B cell (primary cell): ENCODE measurements around the gene PDLIM4. TPM values are rescaled to one million over a fixed set of nuclear protein-coding genes. Genes with fewer than 3 reads are reported as not detected.

Experiments used
- ATAC-seq: fragments of 200-7000 bp; cut with Tn5 transposase; one replicate; pipeline ENCODE4 v1.10.0; 2021; ENCODE audit warnings: low read depth, mild to moderate bottlenecking, moderate number of reproducible peaks, moderate library complexity
- CTCF ChIA-PET: fragments of 350-600 bp; sonication (Branson Sonifier 250); formaldehyde crosslinking; loops from one replicate; lab custom pipeline; 2021; ENCODE audit warnings: antibody characterized with exemption, inconsistent platforms; lab: Charles Lee
- POLR2A ChIA-PET: fragments of 350-600 bp; sonication (Branson Sonifier 250); formaldehyde crosslinking; loops from one replicate; lab custom pipeline; 2021; ENCODE audit warnings: antibody characterized with exemption; lab: Charles Lee
- DNase-seq: peaks from one replicate; pipeline ENCODE4 v3.0.0; 2013
- H2AFZ ChIP-seq: 2 replicates; pipeline ENCODE4 v1.6.1; 2012; ENCODE audit warnings: mild to moderate bottlenecking, low read depth, low read length; ENCODE audit not compliant: insufficient read depth, poor library complexity, severe bottlenecking
- H3K27ac ChIP-seq, 2 donors: 1 replicate in 1 of 2; 2 replicates in 1 of 2; pipeline ENCODE4 v1.5.1; 2012 to 2013; ENCODE audit warnings: low read length in 2 of 2, mild to moderate bottlenecking in 2 of 2, moderate library complexity in 1 of 2
- H3K27me3 ChIP-seq, 4 experiments: fragments of 200-600 bp in 1 of 4; sonication (generic) in 1 of 4; replicated peaks in 1 of 4; 1 replicate in 2 of 4; 2 replicates in 2 of 4; pipeline versions ENCODE4 v1.6.1 to v1.7.0; 2013 to 2016; ENCODE audit warnings: low read length in 3 of 4, mild to moderate bottlenecking in 2 of 4, mixed read lengths in 1 of 4, moderate library complexity in 1 of 4; ENCODE audit not compliant: insufficient read depth in 4 of 4, control insufficient read depth in 3 of 4; ENCODE audit errors: control extremely low read depth in 1 of 4
- H3K36me3 ChIP-seq, 2 experiments: replicated peaks in 1 of 2; 1 replicate in 1 of 2; 2 replicates in 1 of 2; pipeline versions ENCODE4 v1.6.1 to v1.7.1; 2013; ENCODE audit warnings: low read length in 1 of 2; ENCODE audit not compliant: insufficient read depth in 2 of 2, control insufficient read depth in 1 of 2; ENCODE audit errors: control extremely low read depth in 1 of 2, extremely low read depth in 1 of 2
- H3K4me1 ChIP-seq, 2 donors: fragments of 200-600 bp in 1 of 2; sonication (generic) in 1 of 2; 1 replicate in 1 of 2; 2 replicates in 1 of 2; pipeline versions ENCODE4 v1.5.1 to v1.6.1; 2013 to 2017; ENCODE audit warnings: low read length in 2 of 2; ENCODE audit not compliant: control insufficient read depth in 2 of 2, insufficient read depth in 2 of 2
- H3K4me2 ChIP-seq: replicated peaks from 2 replicates; pipeline ENCODE3; 2012; ENCODE audit warnings: mild to moderate bottlenecking, low read depth, low read length; ENCODE audit not compliant: poor library complexity, severe bottlenecking
- H3K4me3 ChIP-seq, 5 experiments: fragments of 200-600 bp in 1 of 5; sonication (generic) in 1 of 5; 1 replicate in 3 of 5; 2 replicates in 2 of 5; pipeline versions ENCODE4 v1.5.1 to v1.7.0; 2011 to 2016; ENCODE audit warnings: low read length in 4 of 5, mild to moderate bottlenecking in 4 of 5, low read depth in 2 of 5, control low read depth in 1 of 5, moderate library complexity in 1 of 5; ENCODE audit not compliant: insufficient read depth in 1 of 5; ENCODE audit errors: control extremely low read depth in 1 of 5, extremely low read depth in 1 of 5
- H3K79me2 ChIP-seq: fragments of 200-600 bp; sonication (generic); one replicate; pipeline ENCODE4 v1.6.0; 2016; ENCODE audit warnings: low read length; ENCODE audit not compliant: control insufficient read depth, insufficient read depth
- H3K9ac ChIP-seq: fragments of 200-600 bp; sonication (generic); 2 replicates; pipeline ENCODE4 v1.6.1; 2017; ENCODE audit warnings: mild to moderate bottlenecking, low read length, moderate library complexity
- H3K9me3 ChIP-seq, 3 donors: one replicate each; pipeline versions ENCODE4 v1.6.1 to v1.7.1; 2013; ENCODE audit warnings: low read length in 2 of 3; ENCODE audit not compliant: control insufficient read depth in 2 of 3, insufficient read depth in 1 of 3; ENCODE audit errors: control extremely low read depth in 1 of 3
- H4K20me1 ChIP-seq: 2 replicates; pipeline ENCODE4 v1.6.0; 2012; ENCODE audit warnings: mild to moderate bottlenecking, low read length; ENCODE audit not compliant: insufficient read depth, control insufficient read depth, poor library complexity, severe bottlenecking
- H3K27ac Mint-ChIP-seq: one replicate; pipeline ENCODE4 v1.8.0; 2021; ENCODE audit warnings: mixed read lengths
- H3K27me3 Mint-ChIP-seq: one replicate; pipeline ENCODE4 v1.8.0; 2021; ENCODE audit warnings: mixed read lengths
- H3K4me1 Mint-ChIP-seq: one replicate; pipeline ENCODE4 v1.8.0; 2021; ENCODE audit warnings: mixed read lengths
- H3K4me3 Mint-ChIP-seq: one replicate; pipeline ENCODE4 v1.8.0; 2021; ENCODE audit warnings: mixed read lengths
- H3K9me3 Mint-ChIP-seq: one replicate; pipeline ENCODE4 v1.8.0; 2022; ENCODE audit warnings: mixed read lengths; ENCODE audit not compliant: insufficient read depth
- EZH2 ChIP-seq: IDR thresholded peaks from 2 replicates; pipeline ENCODE4 v1.6.1; 2012; ENCODE audit warnings: borderline replicate concordance, low read depth, mild to moderate bottlenecking, moderate library complexity, low read length; ENCODE audit not compliant: insufficient read depth, poor library complexity, severe bottlenecking
- WGBS: methylation state at CpG from one replicate; pipeline ENCODE4 v1.1.5; 2013; ENCODE audit warnings: missing lambda C conversion rate; ENCODE audit not compliant: insufficient coverage; 5-methylcytosine and 5-hydroxymethylcytosine counted together
- intact Hi-C: fragments of 100-400 bp; cut with micrococcal nuclease; formaldehyde crosslinking; loops from one replicate; pipeline ENCODE4 v1.10.0; 2022
- polyA plus RNA-seq: library from polyadenylated mRNA; depleted of rRNA; stranded (reverse); fragments of >200 nt; gene quantifications from 2 replicates; pipeline ENCODE4 v1.2.3, GENCODE V29; 2012
- total RNA-seq, 2 donors: library from RNA; stranded (reverse); fragments of 120-200 nt in 1 of 2; gene quantifications; 1 replicate in 1 of 2; 2 replicates in 1 of 2; pipeline versions ENCODE4 v1.2.3 to v1.2.4, GENCODE V29; 2013 to 2022
- TF ChIP-seq, protein P1 (sequence below): fragments of 200-600 bp; IDR thresholded peaks from one replicate; pipeline ENCODE4 v1.8.0; 2022; ENCODE audit warnings: antibody characterized with exemption, mild to moderate bottlenecking

PDLIM4 gene
- total and polyA plus RNA-seq, 2 donors (not counting 1 experiment from before 2014, with no cell fraction given), result not detected

DNA sequence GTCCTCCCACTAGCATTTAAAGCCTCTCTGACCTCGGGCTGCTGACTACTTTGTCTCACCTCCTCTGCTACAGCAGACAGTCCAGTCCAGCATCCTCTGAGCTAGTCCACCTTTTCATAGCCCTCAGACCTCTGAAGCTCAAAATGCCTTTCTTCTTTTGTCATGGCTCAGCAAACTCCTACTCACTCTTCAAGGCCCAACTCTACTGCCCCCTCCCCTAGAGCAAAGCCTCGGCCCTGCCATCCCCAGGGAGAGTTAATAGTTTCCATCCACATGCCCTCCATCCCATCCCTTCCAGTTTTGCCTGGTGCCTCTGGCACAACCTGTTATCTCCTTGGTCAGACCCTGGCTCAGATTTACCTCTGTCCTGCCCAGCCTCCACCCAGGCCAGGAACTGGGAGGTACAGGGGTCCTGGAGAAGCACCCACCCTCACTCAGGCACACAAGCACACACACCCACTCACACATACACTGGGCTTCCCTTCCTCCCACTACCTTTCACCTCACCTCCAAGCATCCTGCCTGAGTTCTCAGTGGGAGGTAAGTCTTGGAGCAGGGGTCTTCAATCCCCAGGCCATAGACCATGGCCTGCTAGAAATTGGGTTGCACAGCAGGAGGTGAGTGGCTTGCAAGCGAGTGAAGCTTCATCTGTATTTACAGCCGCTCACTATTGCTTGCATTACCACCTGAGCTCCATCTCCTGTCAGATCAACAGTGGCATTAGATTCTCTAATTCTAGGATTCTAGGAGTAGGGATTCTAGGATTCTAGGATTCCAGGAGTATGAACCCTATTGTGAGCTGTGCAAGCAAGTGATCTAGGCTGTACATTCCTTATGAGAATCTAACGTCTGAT is 18.1 kb downstream of the PDLIM4 start:
- H3K9me3 Mint-ChIP-seq, result no peaks in the 10 kb centered on the region
- DNase-seq (no peak), ATAC-seq (no peak)
- H3K4me1 ChIP-seq, result peaks cover 10 to 12% of the 10 kb centered on the region in 2 donors
- no peak overlapping the region for H3K4me2 ChIP-seq
- TF ChIP-seq, protein P1, sequence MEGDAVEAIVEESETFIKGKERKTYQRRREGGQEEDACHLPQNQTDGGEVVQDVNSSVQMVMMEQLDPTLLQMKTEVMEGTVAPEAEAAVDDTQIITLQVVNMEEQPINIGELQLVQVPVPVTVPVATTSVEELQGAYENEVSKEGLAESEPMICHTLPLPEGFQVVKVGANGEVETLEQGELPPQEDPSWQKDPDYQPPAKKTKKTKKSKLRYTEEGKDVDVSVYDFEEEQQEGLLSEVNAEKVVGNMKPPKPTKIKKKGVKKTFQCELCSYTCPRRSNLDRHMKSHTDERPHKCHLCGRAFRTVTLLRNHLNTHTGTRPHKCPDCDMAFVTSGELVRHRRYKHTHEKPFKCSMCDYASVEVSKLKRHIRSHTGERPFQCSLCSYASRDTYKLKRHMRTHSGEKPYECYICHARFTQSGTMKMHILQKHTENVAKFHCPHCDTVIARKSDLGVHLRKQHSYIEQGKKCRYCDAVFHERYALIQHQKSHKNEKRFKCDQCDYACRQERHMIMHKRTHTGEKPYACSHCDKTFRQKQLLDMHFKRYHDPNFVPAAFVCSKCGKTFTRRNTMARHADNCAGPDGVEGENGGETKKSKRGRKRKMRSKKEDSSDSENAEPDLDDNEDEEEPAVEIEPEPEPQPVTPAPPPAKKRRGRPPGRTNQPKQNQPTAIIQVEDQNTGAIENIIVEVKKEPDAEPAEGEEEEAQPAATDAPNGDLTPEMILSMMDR, result no peak
- no peak for TF ChIP-seq EZH2
- WGBS, result 73% methylated on average over 2 of the region's 5 CpGs
- H3K27me3 Mint-ChIP-seq, result peaks cover 18% of the 10 kb centered on the region
- peaks cover 12% of the 10 kb centered on the region for H3K4me1 Mint-ChIP-seq
- H3K9me3 ChIP-seq, result peaks cover 0 to 8% (median 0%) of the 10 kb centered on the region in 3 donors
- intact Hi-C loops, result no loop called here
- no peak overlapping the region for H3K9ac ChIP-seq
- H3K4me3 ChIP-seq, result no peak overlapping the region
- no peak overlapping the region for H3K27ac ChIP-seq
- no peak overlapping the region for H3K27ac Mint-ChIP-seq
- H3K4me3 Mint-ChIP-seq, result no peak overlapping the region
- CTCF ChIA-PET, result interaction anchor here (1.0 to 2.8 kb wide), 4 partner anchors 16 to 225 kb away, joined by 3 to 8 read pairs (median 4); no protein-coding TSS in a partner anchor
- POLR2A ChIA-PET, result interaction anchor here (0.7 kb wide), 1 partner anchor 232 kb away, joined by 3 read pairs; no protein-coding TSS in a partner anchor
- peaks cover 0 to 23% (median 3%) of the 10 kb centered on the region in 4 experiments for H3K27me3 ChIP-seq
- no peak overlapping the region for H2AFZ ChIP-seq
- no peaks in the 10 kb centered on the region for H4K20me1 ChIP-seq
- H3K36me3 ChIP-seq, result no peaks in the 10 kb centered on the region
- H3K79me2 ChIP-seq, result no peaks in the 10 kb centered on the region

DNA sequence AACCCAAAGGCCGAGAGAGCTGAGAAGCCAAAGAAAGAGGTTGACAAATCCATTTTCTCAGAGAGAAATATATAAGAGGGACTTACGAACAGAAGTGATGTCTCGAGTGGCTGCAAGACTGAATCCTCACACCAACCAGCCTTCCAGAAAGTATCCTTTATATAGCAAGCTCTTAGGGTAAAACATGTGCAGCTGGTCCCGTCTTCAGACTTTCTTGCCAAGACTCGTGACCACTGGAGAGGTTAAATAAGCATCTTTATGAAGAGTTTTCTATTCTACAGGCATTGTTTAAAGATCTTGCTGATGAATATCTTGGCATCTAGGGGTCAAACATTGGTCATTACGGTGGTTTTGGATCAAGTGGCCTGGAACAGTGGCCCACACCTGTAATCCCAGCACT is 19.8 kb downstream of the PDLIM4 start:
- CTCF ChIA-PET, result interaction anchor here (0.8 kb wide), 1 partner anchor 9 kb away, joined by 3 read pairs; no protein-coding TSS in a partner anchor

More for the DNA sequence above, 19.8 kb downstream of the PDLIM4 start:
- Mint-ChIP-seq H3K4me3 (no peak overlapping the region), H3K9me3 (no peaks in the 10 kb centered on the region), H3K4me1 (peaks cover 7% of the 10 kb centered on the region), H3K27me3 (peaks cover 17% of the 10 kb centered on the region), H3K27ac (no peak overlapping the region)
- TF ChIP-seq EZH2, result no peak
- TF ChIP-seq, protein P1, result no peak
- DNase-seq (no peak), ATAC-seq (no peak)
- no peak overlapping the region for H3K9ac ChIP-seq
- H3K9me3 ChIP-seq, result no peaks in the 10 kb centered on the region
- WGBS, result 83% methylated on average over 2 of the region's 6 CpGs
- peaks cover 4 to 5% of the 10 kb centered on the region in 2 donors for H3K4me1 ChIP-seq
- H3K36me3 ChIP-seq, result no peaks in the 10 kb centered on the region
- intact Hi-C loops, result no loop called here
- H4K20me1 ChIP-seq, result no peaks in the 10 kb centered on the region
- H3K27me3 ChIP-seq, result peaks cover 0 to 13% (median 2%) of the 10 kb centered on the region in 4 experiments
- H3K79me2 ChIP-seq, result no peaks in the 10 kb centered on the region
- H3K4me3 ChIP-seq, result no peak overlapping the region
- no peak overlapping the region for H2AFZ ChIP-seq
- POLR2A ChIA-PET, result no interaction called here
- no peak overlapping the region for H3K27ac ChIP-seq
- no peak overlapping the region for H3K4me2 ChIP-seq
